Measurements from ENCODE around the gene SEMG2. TPM values are rescaled to one million over a fixed set of nuclear protein-coding genes. Genes with fewer than 3 reads are reported as not detected.

The SEMG2 gene
- total RNA-seq, 2 donors from 2014 or later, result not detected

- DNase-seq, result no peak
- intact Hi-C loops (cut with DNase I), result no loop called here
- H3K4me3 ChIP-seq, result no peak overlapping the region
- no peak overlapping the region for H3K27ac ChIP-seq
- H3K27me3 ChIP-seq, result no peaks in the 10 kb centered on the region
- no peak for TF ChIP-seq CTCF (IDR thresholded peaks at IDR 0.05)
- H3K4me1 ChIP-seq, result no peaks in the 10 kb centered on the region
- H3K9me3 ChIP-seq, result no peaks in the 10 kb centered on the region
- H3K36me3 ChIP-seq, result no peaks in the 10 kb centered on the region
- H3K9ac ChIP-seq (ENCODE audit: low read depth in 2 of 2, low read length in 2 of 2), result no peak overlapping the region
Observed at GRCh38 chr20:45181639-45182038, 39.5 kb upstream of the SEMG2 start.

- no peak for DNase-seq
- H3K4me1 ChIP-seq, result no peaks in the 10 kb centered on the region
- intact Hi-C loops (cut with DNase I), result no loop called here
- no peak overlapping the region for H3K27ac ChIP-seq
- no peak for TF ChIP-seq CTCF (IDR thresholded peaks at IDR 0.05)
- H3K36me3 ChIP-seq, result no peaks in the 10 kb centered on the region
- no peak overlapping the region for H3K9ac ChIP-seq (ENCODE audit: low read depth in 2 of 2, low read length in 2 of 2)
- no peaks in the 10 kb centered on the region for H3K27me3 ChIP-seq
- no peaks in the 10 kb centered on the region for H3K9me3 ChIP-seq
- no peak overlapping the region for H3K4me3 ChIP-seq
Observed at GRCh38 chr20:45183084-45183483, 38.1 kb upstream of the SEMG2 start.

- intact Hi-C loops (cut with DNase I), result no loop called here
Observed at GRCh38 chr20:45187693-45188092, 33.5 kb upstream of the SEMG2 start.

GRCh38 chr20:45189067-45189609 lies 32.0 kb upstream of the SEMG2 start:
- H3K9me3 ChIP-seq, result no peaks in the 10 kb centered on the region
- no peak for DNase-seq
- H3K36me3 ChIP-seq, result no peaks in the 10 kb centered on the region
- H3K27me3 ChIP-seq, result no peaks in the 10 kb centered on the region
- intact Hi-C loops (cut with DNase I), result no loop called here
- H3K4me3 ChIP-seq, result no peak overlapping the region
- H3K9ac ChIP-seq (ENCODE audit: low read depth in 2 of 2, low read length in 2 of 2), result no peak overlapping the region
- H3K4me1 ChIP-seq, result no peaks in the 10 kb centered on the region
- no peak for TF ChIP-seq CTCF (IDR thresholded peaks at IDR 0.05)
- no peak overlapping the region for H3K27ac ChIP-seq

More at GRCh38 chr20:45187693-45188092, 33.5 kb upstream of the SEMG2 start:
- Histone ChIP-seq H3K27ac (no peak overlapping the region), H3K9ac (ENCODE audit: low read depth in 2 of 2, low read length in 2 of 2) (no peak overlapping the region), H3K27me3 (no peaks in the 10 kb centered on the region), H3K36me3 (no peaks in the 10 kb centered on the region), H3K4me3 (no peak overlapping the region), H3K9me3 (no peaks in the 10 kb centered on the region), H3K4me1 (no peaks in the 10 kb centered on the region)
- TF ChIP-seq CTCF (IDR thresholded peaks at IDR 0.05), result no peak
- no peak for DNase-seq

- H3K36me3 ChIP-seq, result no peaks in the 10 kb centered on the region
- no peak overlapping the region for H3K4me3 ChIP-seq
- intact Hi-C loops (cut with DNase I), result no loop called here
- H3K27ac ChIP-seq, result no peak overlapping the region
- H3K4me1 ChIP-seq, result no peaks in the 10 kb centered on the region
- DNase-seq, result no peak
- no peaks in the 10 kb centered on the region for H3K9me3 ChIP-seq
- no peak for TF ChIP-seq CTCF (IDR thresholded peaks at IDR 0.05)
- H3K9ac ChIP-seq (ENCODE audit: low read depth in 2 of 2, low read length in 2 of 2), result no peak overlapping the region
- no peaks in the 10 kb centered on the region for H3K27me3 ChIP-seq
Observed at GRCh38 chr20:45189861-45190260, 31.3 kb upstream of the SEMG2 start.
